Amniotic epithelial cell (primary cell): ENCODE data around the gene TRIM2.
"Not testable (repeated sequence)": the region's sequence is repeated elsewhere in the genome, so short reads cannot be mapped to it uniquely, and the experiment has no call there.

Experiments used
- DNase-seq: peaks from one replicate; pipeline ENCODE4 v3.0.0-alpha.2; 2010; ENCODE audit warnings: low read depth

Gene TRIM2

DNA sequence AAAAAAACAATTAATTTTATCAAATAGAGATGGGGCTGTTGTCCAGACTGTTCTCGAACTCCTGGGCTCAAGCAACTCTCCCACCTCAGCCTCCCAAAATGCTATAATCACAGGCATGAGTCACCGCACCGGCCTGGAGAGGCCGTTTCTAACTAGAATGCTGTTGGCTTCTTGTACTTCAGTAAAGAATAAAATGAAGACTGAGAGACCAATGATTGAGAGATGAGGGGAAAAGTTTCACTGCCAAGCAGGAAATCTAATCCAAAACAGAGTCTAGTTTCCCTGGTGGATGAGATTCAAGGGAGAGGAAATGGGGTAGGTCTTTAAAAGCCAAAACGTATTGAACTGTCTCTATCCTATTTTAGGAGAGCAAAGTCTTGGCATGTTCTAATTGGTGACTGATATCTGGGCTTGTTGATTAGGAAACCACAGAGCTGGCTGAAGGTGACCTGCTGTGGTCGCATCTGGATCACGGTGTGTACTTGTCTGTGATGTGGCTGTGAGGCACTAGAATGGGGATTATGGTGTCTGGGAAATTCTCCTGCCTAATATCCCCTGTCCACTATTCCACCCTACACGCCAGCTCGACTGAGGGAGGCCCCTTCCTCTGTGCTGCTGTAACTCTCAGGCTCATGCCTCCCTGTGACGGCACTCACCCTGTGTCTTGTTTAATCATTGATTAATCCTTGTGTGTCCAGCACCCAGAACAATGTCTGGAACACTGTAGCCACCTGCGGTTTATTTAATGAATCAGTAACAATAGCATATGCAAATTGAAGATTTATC, 15.0 kb upstream of the TRIM2 start:
- DNase-seq: peak; percentile 12

DNA sequence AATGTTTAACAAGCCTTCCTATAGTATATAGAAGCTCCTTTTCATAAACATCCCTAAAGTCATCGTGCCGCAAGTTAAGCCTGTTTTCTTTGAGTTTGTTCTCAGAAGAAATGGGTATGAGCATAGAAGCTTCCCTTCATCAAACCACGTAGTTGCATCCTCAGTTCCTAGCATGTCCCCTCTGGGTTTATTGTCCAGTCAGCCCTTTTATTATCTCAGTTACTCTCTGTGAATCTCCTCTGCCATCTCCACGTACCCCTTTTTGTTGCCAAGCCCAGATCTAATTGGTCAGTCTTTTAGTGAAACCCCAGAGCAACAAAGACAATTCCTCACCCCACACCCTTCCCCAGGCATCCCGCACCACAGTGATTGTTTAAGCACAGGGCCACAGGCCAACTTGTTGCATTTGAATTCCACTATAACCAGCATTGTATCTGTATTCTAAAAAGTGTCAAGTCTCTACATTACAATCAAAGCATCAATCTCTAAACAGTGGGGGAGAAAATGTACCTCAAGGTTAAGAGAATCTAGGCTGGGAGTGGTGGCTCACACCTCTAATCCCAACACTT, 12.4 kb upstream of the TRIM2 start:
- DNase-seq: no peak

DNA sequence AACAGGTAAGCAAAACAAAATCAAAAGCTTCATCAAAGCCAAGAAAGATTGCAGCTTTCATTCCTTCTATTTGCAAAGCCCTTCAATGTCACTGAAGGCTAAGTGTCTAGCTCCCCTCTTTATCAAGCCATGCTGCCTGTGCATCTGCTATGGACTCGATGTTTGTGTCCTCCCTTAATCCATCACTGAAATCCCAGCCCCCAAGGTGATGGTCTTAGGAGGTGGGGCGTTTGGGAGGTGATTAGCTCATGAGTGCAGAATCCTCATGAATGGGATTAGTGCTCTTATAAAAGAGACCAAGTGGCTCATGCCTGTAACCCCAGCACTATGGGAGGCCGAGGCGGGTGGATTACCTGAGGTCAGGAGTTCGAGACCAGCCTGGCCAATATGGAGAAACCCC, 6.9 kb upstream of the TRIM2 start:
- DNase-seq: no peak

DNA sequence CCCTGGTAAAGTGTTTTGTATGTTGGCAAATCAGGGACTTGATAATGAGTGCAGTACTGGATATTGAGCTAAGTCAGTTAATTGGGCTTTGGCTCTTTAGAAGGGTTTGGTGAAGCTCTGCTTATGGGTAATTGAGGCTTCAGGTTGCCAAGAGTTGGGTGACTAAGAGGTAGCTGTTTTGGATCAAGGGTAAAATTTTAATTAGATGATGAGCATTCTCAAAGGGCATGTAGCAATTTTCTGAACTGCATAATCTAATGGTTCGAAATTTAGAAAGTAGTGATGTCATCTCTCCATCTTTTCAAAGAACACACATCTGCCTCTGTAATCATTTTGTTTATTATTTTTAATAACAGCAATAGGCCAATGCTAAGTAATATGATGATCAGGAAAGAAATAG, 5.5 kb upstream of the TRIM2 start:
- DNase-seq: no peak

DNA sequence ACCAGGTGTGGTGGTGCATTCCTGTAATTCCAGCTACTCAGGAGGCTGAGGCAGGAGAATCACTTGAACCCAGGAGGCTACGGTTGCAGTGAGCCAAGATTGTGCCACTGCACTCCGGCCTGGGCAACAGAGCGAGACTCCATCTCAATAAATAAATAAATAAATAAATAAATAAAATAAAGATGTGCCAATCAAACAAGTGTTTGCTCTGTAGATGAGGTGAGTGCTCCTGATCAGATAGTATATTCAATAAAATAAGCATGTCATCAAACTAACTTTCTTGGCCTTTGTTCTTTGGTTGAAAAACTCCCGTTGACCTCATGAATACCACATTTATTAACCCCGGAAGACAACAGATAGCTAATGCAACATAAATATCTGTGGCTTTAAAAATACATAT, 497 bp upstream of the TRIM2 start:
- DNase-seq: not testable (repeated sequence)

DNA sequence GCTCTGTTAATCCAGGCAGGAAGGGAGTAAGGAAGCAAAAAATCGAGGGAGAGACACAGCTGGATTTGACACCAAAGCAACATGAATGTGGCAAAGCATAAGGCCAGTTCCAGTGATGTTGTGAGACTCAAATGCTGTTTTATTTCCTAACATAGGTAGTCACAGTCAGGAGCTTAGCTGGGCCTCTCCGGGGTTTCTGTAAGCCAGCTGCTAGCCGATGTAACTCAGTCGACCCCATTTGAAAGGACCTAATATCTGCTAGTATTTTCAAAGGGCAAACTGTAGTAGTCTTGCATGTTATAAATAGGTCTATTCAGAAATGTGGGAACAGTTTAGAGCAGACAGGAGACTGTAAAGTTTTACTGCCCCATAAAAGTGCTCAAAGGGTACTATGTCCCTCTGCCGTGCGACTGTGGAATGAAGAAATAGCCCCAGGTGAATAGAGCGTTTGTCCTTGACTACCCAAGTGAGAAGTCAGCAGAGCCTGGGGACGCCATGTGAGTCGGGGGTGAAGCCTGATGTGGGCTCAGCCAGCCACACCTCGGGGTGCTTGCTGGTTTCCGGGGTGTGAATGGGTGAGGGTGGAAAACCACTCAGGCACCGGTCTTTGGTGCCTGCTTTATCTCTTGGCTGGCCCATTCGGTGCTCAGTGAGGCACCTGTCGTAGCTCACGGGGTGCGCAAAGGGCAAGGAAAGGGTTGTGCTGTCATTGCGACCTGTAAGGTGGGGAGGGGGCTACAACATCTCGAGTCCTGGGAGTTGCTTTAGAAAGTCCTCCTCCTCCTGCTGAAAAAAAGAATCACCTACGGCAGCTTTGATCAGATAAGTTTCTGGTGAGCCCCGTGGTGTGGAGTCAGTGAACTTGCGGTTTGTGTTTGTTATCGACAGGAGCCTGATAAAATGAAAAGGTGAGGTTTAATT, 745 bp downstream of the TRIM2 start:
- no peak for DNase-seq

DNA sequence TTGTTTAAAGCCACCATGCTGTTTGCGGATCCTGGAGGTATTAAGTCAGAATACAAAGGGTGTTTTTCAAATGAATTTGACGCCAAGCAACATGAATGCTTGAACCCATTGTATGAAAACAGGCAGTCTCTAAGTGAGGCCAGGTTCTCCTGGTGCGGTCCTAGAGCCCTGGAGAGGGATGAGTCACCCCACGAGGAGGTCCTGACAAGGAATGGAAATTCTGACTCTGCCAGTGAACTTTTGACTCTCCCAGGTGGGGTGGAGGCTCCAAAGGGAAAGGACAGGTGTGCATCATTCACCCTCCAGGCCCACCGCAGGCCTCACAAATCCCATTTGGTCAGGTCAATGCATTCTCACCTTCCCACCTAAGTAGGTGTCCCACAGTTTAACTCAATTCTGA, 1.5 kb downstream of the TRIM2 start:
- peak; percentile 26 for DNase-seq

DNA sequence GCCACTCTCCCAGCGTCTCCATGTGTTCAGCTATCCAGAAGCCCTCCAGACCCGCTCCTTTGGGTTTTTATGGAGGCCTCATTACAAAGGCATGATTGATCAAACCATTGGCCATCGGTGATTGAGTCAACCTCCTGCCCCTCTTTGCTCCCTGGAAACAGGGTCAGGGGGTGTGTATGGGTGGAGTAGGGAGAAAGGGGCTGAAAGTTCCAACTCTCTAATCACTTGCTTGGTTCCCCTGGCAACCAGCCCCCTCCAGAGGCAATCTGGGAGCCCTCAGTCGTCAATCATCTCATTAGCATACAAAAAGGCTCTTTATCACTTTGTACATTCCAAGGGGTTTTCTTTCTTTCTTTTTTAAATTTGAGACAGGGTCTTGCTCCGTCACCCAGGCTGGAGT, 2.3 kb downstream of the TRIM2 start:
- DNase-seq: no peak

DNA sequence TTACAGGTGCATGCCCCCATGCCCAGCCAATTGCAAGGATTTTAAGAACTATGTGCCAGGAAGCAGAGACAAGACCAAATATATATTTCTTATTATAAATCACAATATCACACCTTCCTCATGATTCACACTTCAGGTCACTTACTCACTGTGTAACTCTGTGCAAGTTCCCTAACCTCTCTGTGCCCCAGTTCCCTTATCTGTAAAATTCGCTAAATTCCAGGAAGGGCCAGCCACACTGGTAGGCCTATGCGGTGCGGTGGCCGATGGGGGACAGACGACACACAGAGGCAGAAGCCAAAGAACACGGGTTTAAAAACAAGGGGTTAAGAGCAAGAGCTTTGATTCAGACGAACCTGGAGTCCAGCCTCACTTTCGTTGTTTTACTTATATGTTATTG, 2.8 kb downstream of the TRIM2 start:
- no peak for DNase-seq

DNA sequence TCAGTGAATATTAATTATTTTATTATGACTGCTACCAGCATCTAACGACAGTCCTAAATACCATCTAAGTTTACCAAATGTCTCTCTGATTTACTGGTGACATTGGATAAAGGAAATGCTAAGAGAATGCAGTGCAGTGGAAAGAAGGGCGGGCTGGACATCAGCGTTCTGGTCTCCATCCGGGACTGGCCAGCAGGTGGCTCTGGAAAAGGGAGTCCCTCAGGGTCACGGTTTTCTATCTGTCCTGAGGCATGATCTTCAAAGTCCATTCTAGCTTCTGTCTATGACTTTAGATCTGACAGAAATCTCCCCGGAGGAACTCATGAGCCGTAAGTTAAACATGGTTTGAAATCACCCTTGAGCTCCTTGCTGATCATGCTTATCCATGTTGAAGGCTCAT, 3.3 kb downstream of the TRIM2 start:
- DNase-seq: peak; percentile 21

DNA sequence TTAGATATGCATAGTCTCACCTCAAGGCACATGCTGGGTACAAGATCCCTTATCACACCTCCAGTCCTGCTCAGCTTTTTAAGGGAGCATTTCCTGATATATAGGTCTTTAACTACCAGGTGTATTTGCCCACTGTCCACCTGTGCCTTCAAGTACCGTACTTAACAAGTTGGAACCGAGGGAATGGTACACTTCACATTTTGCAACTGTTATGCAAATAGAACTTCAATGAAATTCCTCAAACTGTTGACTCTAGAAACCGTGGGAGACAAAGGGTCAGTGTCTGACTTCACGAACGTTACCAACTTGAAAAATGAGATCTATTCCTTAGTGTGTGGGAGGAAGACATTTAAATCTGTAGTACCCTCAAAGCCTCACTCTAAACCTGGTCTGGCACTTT, 5.2 kb downstream of the TRIM2 start:
- no peak for DNase-seq

DNA sequence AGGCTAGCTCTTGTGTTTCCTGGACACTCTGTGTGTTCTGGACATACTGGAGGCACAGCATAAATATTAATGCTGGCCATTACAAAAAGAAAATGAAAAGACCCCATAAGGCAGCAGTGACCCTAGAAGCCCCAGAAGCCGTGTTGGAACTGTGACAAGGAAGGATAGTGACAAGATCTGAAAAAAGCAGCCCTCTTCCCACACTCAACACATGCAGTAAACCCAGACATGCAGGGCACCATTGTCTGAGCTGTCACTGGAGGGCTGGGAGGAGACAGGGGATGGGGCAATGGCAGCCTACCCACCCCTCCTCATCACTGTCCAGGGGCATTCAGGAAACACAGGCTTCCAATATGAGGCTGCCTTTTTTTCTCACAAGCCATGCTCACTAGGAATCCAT, 6.5 kb downstream of the TRIM2 start:
- no peak for DNase-seq

DNA sequence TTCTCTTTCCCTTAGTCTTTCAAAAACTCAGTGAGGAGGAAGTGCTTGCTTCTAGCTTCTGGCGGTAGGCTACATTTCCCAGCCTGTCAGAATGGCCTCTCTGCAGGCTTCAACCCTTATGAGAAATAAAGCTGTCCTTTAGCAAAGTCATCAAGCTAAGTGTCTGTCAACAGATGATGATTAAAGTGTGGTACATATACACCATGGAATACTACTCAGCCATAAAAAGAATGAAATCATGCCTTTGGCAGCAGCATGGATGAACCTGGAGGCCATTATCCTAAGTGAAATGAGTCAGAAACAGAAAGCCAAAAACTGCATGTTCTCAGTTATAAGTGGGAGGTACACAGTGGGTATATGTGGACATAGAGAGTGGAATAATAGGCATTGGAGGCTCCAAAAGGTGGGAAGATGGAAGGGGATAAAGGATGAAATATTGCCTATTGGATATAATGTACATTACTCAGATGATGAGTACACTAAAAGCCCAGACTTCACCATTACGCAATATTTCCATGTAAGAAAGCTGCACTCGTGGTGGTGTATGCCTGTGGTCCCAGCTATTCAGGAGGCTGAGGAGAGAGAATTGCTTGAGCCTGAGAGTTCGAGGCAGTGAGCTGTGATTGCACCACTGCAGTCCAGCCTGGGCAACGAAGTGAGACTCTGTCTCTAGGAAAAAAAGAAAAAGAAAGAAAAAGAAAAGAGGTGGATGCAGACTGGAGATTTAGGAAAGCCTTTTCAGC, 7.9 kb downstream of the TRIM2 start:
- DNase-seq: peak; percentile 91

DNA sequence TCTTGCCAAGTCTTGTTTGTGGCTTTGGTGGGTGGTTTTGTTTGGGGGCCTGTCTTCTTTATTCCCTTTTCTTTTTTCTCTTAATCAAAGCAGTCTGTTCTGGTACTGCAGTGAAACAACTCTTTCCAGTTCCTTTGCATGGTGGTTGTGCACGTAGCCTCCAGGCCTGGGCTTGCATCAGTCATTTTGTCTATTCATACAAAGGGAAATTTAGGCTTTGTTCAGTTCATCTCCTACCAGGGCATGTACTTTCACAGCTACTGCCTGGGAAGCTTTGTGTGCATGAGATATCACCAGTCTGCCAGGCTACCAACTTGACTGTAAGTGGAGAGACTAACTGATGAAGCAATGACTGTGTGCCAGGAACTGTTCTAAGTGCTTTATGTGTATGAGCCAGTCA, 8.5 kb downstream of the TRIM2 start:
- DNase-seq: peak; percentile 31

DNA sequence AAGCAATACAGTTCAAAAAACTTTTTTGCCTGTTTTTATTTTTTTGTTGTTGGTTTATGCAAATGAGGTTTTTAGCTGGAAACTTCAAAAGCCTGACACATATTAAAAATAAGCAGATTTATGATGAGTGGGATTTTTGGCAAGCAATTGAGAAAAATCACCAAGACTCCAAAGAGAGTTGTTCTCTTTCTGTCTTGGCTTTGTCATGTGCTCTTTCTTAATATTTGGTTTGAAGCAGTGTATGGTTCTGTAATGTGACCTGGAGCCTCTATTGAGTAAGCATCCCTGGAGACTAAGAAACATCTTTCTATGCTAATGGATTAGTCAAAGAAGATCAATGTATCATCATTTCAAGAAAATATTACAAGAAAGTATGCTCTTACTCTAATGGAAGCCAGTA, 11.7 kb downstream of the TRIM2 start:
- DNase-seq: no peak

DNA sequence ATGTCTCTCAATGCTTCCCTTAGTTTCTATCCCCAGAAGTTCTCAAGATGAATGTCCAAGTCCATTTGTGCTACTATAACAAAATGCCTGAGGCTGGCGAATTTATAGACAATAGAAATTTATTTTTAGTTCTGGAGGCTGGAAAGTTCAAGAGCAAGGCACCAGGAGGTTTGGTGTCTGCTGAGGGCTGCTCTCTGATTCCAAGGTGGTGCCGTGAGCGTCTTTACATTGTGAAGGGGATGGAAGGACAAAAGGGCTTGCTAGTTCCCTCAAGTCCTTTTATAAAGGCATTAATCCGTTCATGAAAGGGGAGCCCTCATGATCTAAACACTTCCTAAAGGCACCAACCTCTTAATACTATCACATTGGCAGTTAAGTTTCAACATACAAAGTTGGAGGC, 12.3 kb downstream of the TRIM2 start:
- no peak for DNase-seq

DNA sequence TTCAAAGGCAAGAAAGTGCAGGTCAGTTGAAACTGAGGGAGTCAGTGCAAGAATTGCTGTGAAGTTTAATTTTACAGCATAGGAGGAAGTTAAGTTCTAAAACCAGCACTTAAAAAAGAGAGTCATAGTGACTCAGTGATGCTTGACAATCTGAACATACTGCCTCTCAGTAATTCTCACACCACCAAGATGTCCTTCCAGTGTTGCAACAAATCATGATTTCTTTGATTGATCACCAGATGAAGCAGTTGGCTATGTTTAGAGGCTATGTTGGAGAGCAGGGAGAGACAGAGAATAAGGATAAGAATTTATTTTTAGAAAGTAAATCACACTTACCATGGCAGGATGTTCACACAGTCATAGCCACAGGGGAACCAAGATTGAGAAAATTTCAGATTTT, 13.2 kb downstream of the TRIM2 start:
- DNase-seq: peak; percentile 56

DNA sequence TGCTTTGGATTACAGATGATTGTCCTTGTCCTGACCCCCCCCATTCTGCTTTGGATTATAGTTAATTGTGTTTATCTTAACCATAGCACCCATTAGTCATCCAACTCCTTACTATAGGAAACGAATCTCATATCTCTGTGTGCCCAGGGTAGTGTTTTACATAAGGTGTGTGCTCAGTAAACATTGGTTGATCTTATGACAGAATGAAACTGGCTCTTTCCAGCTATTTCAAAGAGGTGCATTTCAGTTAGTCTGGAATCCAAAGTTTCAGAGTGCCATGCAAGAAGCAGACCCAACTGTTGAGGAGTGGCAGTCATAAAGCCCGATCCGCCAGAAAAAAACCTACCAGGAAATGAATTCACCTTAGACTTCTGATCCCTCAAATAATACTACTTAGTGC, 14.7 kb downstream of the TRIM2 start:
- DNase-seq: no peak

DNA sequence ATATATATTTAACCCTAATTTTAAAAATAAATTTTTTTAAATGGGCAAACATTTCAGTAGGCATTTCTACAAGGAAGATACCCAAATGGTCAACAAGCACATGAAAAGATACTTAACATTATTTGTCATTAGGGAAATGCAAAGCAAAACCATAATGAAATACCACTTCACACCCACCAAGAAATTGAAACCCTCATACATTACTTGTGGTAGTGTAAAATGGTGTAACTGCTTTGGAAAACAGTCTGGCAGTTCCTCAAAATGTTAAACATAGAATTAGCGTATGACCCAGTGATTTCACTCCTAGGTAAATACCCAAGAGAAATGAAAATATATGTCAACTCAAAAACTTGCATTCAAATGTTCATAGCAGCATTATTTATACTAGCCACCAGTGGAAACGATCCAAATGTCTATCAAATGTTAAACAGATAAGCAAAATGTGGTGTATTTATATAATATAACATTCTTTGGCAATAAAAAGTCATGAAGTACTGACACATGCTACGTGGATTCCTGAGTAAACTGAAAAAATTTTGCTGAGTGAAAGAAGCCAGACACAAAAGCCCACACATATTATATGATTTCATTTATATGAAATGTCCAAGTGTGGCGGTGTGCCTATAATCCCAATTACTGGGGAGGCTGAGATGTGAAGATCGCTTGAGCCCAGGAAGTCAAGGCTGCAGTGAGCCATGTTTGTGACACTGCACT, 16.6 kb downstream of the TRIM2 start:
- peak; percentile 59 for DNase-seq

DNA sequence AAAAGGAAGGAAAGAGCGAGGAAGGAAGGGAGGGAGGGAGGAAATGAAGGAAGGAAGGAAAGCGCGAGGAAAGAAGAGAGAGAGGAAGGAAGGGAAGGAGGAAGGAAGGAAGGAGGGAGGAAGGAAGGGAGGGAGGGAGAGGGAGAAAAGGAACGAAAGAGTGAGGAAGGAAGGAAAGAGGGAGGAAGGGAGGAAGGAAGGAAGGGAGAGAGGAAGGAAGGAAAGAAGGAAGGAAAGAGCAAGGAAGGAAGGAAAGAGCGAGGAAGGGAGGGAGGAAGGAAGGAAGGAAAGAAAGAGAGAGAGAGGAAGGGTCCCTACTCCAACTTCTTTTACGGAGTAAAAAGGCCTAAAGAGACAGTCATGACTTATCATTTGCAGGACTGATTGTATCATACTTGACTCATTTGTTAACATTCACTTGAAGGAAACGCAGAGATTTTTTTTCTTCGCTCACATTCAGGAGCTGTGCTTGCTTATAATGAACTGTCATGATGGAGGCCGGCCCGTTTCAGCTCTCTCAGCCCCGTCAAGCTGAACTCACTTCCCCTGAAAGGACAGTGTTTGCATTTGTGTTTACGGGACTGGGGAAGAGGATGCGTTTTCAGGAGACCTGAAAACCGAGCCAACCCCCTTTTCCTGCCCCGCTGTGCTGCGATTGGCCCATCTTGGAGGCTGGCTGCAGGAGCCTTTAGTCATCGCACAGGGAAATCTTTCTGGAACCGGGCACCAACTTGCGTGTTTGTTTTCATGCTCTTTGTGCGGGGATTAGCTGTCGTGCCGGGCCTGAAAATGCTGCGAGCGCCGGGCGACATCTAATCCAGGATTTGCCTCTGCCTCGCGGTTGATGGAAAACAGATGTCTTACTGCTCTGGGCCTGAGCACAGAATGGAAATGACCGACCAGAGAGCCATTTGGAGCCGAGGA, 17.8 kb downstream of the TRIM2 start:
- DNase-seq: peak; percentile 82
